Pancreas (tissue), 10 donors: ENCODE results near the gene RPRD1B. TPM values are rescaled to one million over a fixed set of nuclear protein-coding genes. Genes with fewer than 3 reads are reported as not detected.

Experiments
- ATAC-seq, 4 donors: fragments of 200-7000 bp; cut with Tn5 transposase; one replicate each; pipeline versions ENCODE4 v1.8.0 to v1.9.1; 2020; ENCODE audit warnings: mild to moderate bottlenecking in 4 of 4, moderate library complexity in 4 of 4
- DNase-seq, 6 donors: peaks; one replicate each; pipeline ENCODE4 v3.0.0-alpha.2; 2020
- FAIRE-seq: peaks from 2 replicates; lab custom pipeline; 2012; peaks lifted over from hg19 to GRCh38; lab: Jason Lieb, UNC
- H3K27ac ChIP-seq, 4 donors: fragments of 200-600 bp; sonication (generic); 1 replicate in 3 of 4; 2 replicates in 1 of 4; pipeline versions ENCODE4 v1.5.0 to v1.8.0; 2020
- H3K27me3 ChIP-seq, 4 donors: fragments of 200-600 bp; one replicate each; pipeline ENCODE4 v1.8.0; 2021
- H3K36me3 ChIP-seq, 3 donors: fragments of 200-600 bp; sonication (generic) in 1 of 3; one replicate each; pipeline versions ENCODE4 v1.5.0 to v1.8.0; 2020 to 2021
- H3K4me1 ChIP-seq, 3 donors: fragments of 200-600 bp; one replicate each; pipeline ENCODE4 v1.8.0; 2021
- H3K4me3 ChIP-seq, 4 donors: fragments of 200-600 bp; sonication (generic) in 2 of 4; one replicate each; pipeline versions ENCODE4 v1.5.0 to v1.8.0; 2020 to 2021
- H3K9me3 ChIP-seq, 4 donors: fragments of 200-600 bp; one replicate each; pipeline ENCODE4 v1.8.0; 2021
- CTCF ChIP-seq, 4 donors: fragments of 200-600 bp; sonication (generic) in 3 of 4; IDR thresholded peaks; one replicate each; pipeline versions ENCODE4 v1.5.0 to v1.8.0; 2021; ENCODE audit warnings: antibody characterized with exemption in 4 of 4
- WGBS, 2 donors: extraction: QIAGEN DNeasy Blood & Tissue Kit; methylation state at CpG; one replicate each; pipeline ENCODE4 v1.1.7; 2013; 5-methylcytosine and 5-hydroxymethylcytosine counted together
- intact Hi-C, 3 donors: fragments of 100-400 bp; cut with DNase I; formaldehyde crosslinking; loops; one replicate each; pipeline versions ENCODE4 v1.11.1 to v1.14.2; 2022
- polyA plus RNA-seq, 2 donors: library from polyadenylated mRNA; stranded (reverse); fragments of 200-250 nt; gene quantifications; one replicate each; pipeline ENCODE4 v1.2.3, GENCODE V29; 2013
- total RNA-seq, 6 donors: library from RNA; stranded (reverse); fragmentation: NEBNext Ultra II Directional in 4 of 6; extraction: Animal tissue kit (Norgen Biotek cat#: 25700) in 4 of 6; gene quantifications; one replicate each; pipeline versions ENCODE4 v1.2.1 to v1.2.4, GENCODE V29; 2021 to 2023
- donor health status: healthy with polysubstance abuse.
- donor health status: DM: no; HTN: no; CAD: no; lungs with moderate emphysema.
- donor health status: DM: no; HTN: no; CAD: no.
- donor health status: control.
- donor health status: control.
- donor health status: Bipolar disorder and iron deficiency.
- donor health status: DM: yes; HTN: yes; CAD: no.
- donor health status: DM: no; HTN: no; CAD: no.
- donor health status: DM: no; HTN: no; CAD: no.
- donor health status: DM: yes; HTN: yes; CAD: no.

The RPRD1B gene
- total and polyA plus RNA-seq, 8 donors, result 6.0 to 19.7 (median 12.0) TPM

DNA sequence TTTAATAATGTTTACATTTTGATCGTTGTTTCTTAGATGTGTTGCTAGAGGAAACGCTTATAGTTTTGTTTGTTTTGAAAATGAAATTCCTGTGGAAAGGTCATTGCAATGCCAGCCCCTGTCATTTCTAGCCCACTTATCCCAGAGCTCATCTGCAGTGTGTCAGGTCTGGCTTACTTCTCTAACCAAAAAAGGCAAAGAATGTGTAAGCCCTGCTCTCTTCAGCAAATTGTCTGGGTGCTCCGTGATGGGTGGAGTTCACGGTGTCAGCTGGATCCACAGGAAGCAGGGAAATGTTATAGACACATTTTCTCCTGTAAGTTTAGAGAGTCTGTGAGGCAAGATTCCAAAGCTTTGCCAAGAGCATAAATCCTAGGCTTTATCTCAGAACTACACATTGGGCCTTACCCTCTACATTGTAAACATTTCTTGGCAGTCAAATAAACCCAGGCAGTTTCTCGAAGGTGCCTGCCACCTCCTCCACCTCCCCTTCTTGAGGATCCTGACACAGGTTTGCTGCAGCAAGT lies 50.9 kb downstream of the RPRD1B start:
- intact Hi-C loops, result no loop called here
- ATAC-seq (no peak), DNase-seq (no peak), FAIRE-seq (no peak)
- Histone ChIP-seq H3K27ac (no peak overlapping the region), H3K27me3 (no peaks in the 10 kb centered on the region), H3K4me1 (peaks cover 0 to 7% (median 0%) of the 10 kb centered on the region in 3 donors), H3K9me3 (no peaks in the 10 kb centered on the region), H3K4me3 (no peak overlapping the region), H3K36me3 (peaks cover 0 to 22% (median 7%) of the 10 kb centered on the region in 3 donors)
- no peak for TF ChIP-seq CTCF (IDR thresholded peaks at IDR 0.05)
- WGBS, 2 donors, result 61 to 67% methylated on average over 5 of the region's 5 CpGs

DNA sequence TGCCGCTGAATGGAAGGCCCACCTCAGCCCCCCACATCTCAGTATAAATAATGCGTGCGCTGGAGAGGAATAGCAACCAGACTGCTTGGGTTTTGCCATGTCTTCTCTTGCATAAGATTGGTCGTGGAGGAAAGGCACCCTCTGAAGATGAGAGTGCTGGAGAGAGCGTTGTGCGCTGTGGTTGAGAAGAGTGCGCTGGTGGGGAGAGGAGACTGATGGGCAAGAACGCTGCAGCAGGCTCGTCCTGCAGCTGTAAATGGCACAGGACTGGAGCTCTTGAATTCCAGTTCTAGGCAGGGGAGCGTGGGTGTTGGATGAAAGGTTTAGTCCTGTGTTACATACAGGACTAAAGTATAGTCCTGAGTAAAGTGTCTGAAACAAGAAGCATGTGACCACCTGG lies 51.5 kb downstream of the RPRD1B start:
- WGBS, 2 donors, result 91 to 94% methylated on average over 10 of the region's 10 CpGs
- TF ChIP-seq CTCF (IDR thresholded peaks at IDR 0.05), result no peak
- Histone ChIP-seq H3K27ac (no peak overlapping the region), H3K4me3 (no peak overlapping the region), H3K36me3 (peaks cover 0 to 28% (median 8%) of the 10 kb centered on the region in 3 donors), H3K27me3 (no peaks in the 10 kb centered on the region), H3K9me3 (no peaks in the 10 kb centered on the region), H3K4me1 (peaks cover 0 to 7% (median 0%) of the 10 kb centered on the region in 3 donors)
- DNase-seq (no peak), ATAC-seq (no peak), FAIRE-seq (no peak)
- intact Hi-C loops, result no loop called here

GRCh38 chr20:38089500-38089899 lies 56.0 kb downstream of the RPRD1B start:
- DNase-seq, result no peak
- no peak overlapping the region for H3K4me3 ChIP-seq
- ATAC-seq, result no peak
- no peak overlapping the region for H3K27ac ChIP-seq
- no peak for TF ChIP-seq CTCF (IDR thresholded peaks at IDR 0.05)
- H3K27me3 ChIP-seq, result no peaks in the 10 kb centered on the region
- no peaks in the 10 kb centered on the region for H3K9me3 ChIP-seq
- H3K4me1 ChIP-seq, result peaks cover 0 to 8% (median 0%) of the 10 kb centered on the region in 3 donors
- FAIRE-seq, result no peak
- H3K36me3 ChIP-seq, result peaks cover 0 to 37% (median 8%) of the 10 kb centered on the region in 3 donors
- intact Hi-C loops, result no loop called here
- 88 to 89% methylated on average over 10 of the region's 10 CpGs for WGBS, 2 donors

- ATAC-seq (no peak), FAIRE-seq (no peak), DNase-seq (no peak)
- peaks cover 0 to 37% (median 8%) of the 10 kb centered on the region in 3 donors for H3K36me3 ChIP-seq
- no peaks in the 10 kb centered on the region for H3K9me3 ChIP-seq
- intact Hi-C loops, result no loop called here
- 86 to 90% methylated on average over 7 of the region's 7 CpGs for WGBS, 2 donors
- peaks cover 0 to 13% (median 0%) of the 10 kb centered on the region in 3 donors for H3K4me1 ChIP-seq
- H3K27me3 ChIP-seq, result no peaks in the 10 kb centered on the region
- H3K27ac ChIP-seq, result no peak overlapping the region
- no peak for TF ChIP-seq CTCF (IDR thresholded peaks at IDR 0.05)
- no peak overlapping the region for H3K4me3 ChIP-seq
Observed at GRCh38 chr20:38090061-38090460, 56.5 kb downstream of the RPRD1B start.

DNA sequence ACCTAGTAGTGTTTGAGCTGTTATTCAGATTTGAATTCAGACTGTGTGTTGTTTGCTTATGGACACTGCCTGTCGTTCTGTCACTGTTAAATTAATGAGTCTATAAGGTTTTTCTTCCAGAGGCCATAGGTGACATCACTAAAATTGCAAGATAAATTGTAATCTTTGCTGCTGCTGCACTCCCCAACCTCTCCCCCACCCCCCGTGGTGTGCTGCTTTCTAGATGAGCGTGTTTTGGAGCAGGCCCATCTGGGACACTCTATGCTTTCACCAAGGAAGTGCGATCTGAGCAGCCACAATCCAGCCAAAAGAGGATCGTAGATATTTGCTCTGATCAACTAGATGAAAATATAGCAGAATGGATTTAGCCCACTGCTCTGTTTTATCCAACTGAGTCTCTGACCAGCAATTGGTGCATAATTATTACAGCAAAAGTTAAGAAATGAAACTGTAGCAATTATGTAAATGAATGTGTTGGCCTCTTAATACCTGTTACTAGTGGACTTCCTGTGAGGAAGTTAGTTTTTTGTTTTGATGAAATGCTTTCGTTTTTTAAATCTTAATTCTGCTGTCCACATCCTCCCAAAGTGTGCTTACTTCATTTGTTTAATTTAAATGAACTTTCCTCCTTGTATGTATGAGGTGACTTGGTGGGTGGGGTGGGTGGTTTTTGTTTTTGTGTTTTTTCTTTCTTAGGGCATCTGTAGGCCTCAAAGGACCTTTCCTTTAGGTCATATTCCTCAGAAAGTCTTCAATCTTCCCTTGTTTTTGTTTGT lies 58.1 kb downstream of the RPRD1B start:
- H3K36me3 ChIP-seq, result peaks cover 0 to 33% (median 8%) of the 10 kb centered on the region in 3 donors

More for the DNA sequence above, 58.1 kb downstream of the RPRD1B start:
- FAIRE-seq, result no peak
- intact Hi-C loops, result no loop called here
- DNase-seq, result no peak
- no peak overlapping the region for H3K27ac ChIP-seq
- H3K4me3 ChIP-seq, result no peak overlapping the region
- H3K4me1 ChIP-seq, result peaks cover 0 to 19% (median 0%) of the 10 kb centered on the region in 3 donors
- WGBS, 2 donors, result 76 to 78% methylated on average over 6 of the region's 6 CpGs
- TF ChIP-seq CTCF (IDR thresholded peaks at IDR 0.05), result no peak
- ATAC-seq, result no peak
- H3K9me3 ChIP-seq, result no peaks in the 10 kb centered on the region
- no peaks in the 10 kb centered on the region for H3K27me3 ChIP-seq
